Adrenal gland (tissue), 5 donors: ENCODE measurements around the gene CGNL1.

Experiments
- POLR2A ChIP-seq, 2 donors: fragments of 450-650 bp; IDR thresholded peaks; one replicate each; pipeline ENCODE4 v1.6.1; 2017; ENCODE audit warnings: antibody characterized with exemption in 2 of 2, mild to moderate bottlenecking in 2 of 2, moderate library complexity in 1 of 2
- TF ChIP-seq, protein P1 (sequence below), 6 experiments: fragments of 450-650 bp in 4 of 6; fragments of 200-600 bp in 2 of 6; sonication (generic) in 1 of 6; IDR thresholded peaks; 1 replicate in 5 of 6; 2 replicates in 1 of 6; pipeline versions ENCODE4 v1.5.1 to v1.8.0; 2016 to 2021; ENCODE audit warnings: antibody characterized with exemption in 6 of 6, mild to moderate bottlenecking in 2 of 6, moderate library complexity in 1 of 6
- donor health status: DM: no; HTN: no; CAD: no.

DNA sequence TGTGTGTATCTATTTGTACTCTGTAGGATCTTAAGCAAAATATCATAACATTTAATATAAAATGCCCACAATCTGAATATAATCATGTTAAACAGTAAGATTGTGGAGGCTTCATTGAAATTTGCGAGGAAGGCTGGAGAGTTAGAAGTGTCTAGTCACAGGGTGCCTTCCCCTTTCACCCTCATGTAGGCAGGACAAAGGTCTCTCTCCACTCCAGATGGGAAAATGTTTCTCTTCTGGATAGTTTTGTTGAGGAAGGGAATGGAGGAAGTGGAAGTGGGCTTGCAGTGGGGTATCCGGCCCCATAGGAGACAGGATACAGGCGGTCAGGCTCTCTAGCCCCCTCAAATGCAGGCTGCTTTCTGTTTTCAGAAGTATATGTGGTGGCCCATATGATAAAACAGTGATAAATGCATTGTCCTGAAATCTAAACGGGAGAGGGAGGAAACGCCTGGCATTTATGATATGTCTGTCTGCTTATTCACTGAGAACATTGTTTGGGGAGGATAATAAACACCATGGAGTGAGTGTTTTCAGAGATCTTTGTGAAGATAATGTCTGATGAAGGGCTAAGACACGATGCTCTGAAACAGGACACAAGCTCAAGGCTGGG is 202.1 kb downstream of the CGNL1 start:
- TF ChIP-seq, protein P1, sequence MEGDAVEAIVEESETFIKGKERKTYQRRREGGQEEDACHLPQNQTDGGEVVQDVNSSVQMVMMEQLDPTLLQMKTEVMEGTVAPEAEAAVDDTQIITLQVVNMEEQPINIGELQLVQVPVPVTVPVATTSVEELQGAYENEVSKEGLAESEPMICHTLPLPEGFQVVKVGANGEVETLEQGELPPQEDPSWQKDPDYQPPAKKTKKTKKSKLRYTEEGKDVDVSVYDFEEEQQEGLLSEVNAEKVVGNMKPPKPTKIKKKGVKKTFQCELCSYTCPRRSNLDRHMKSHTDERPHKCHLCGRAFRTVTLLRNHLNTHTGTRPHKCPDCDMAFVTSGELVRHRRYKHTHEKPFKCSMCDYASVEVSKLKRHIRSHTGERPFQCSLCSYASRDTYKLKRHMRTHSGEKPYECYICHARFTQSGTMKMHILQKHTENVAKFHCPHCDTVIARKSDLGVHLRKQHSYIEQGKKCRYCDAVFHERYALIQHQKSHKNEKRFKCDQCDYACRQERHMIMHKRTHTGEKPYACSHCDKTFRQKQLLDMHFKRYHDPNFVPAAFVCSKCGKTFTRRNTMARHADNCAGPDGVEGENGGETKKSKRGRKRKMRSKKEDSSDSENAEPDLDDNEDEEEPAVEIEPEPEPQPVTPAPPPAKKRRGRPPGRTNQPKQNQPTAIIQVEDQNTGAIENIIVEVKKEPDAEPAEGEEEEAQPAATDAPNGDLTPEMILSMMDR (IDR thresholded peaks at IDR 0.05): no peak
- TF ChIP-seq POLR2A (IDR thresholded peaks at IDR 0.05): no peak
